Astrocyte of the cerebellum (primary cell): Measurements from ENCODE around the gene LIN28A.

Experiments
- DNase-seq: peaks from one replicate; pipeline ENCODE4 v3.0.0-alpha.2; 2011; ENCODE audit warnings: low read depth
- H3K4me3 ChIP-seq: 2 replicates; pipeline ENCODE4 v1.5.1; 2011; ENCODE audit warnings: mild to moderate bottlenecking, low read depth, low read length, moderate library complexity
- CTCF ChIP-seq: IDR thresholded peaks from 2 replicates; pipeline ENCODE4 v1.5.1; 2012; ENCODE audit warnings: low read length, low read depth, moderate library complexity, mild to moderate bottlenecking; ENCODE audit errors: missing control alignments
- in situ Hi-C: cut with HindIII; loops from 2 replicates; pipeline ENCODE4 v1.10.0; 2017; ENCODE audit warnings: low sequenced_read_pairs

LIN28A gene

GRCh38 chr1:26476958-26477357 lies 66.3 kb downstream of the LIN28A start:
- in situ Hi-C loops = no loop called here
- DNase-seq = no peak
- TF ChIP-seq CTCF = no peak
- no peak overlapping the region for H3K4me3 ChIP-seq

GRCh38 chr1:26477446-26478152 lies 67.0 kb downstream of the LIN28A start:
- in situ Hi-C loops = no loop called here
- no peak for TF ChIP-seq CTCF
- H3K4me3 ChIP-seq = no peak overlapping the region
- DNase-seq = no peak

- H3K4me3 ChIP-seq = no peak overlapping the region
- no peak for TF ChIP-seq CTCF
- no peak for DNase-seq
- in situ Hi-C loops = no loop called here
Observed at GRCh38 chr1:26478159-26478558, 67.5 kb downstream of the LIN28A start.

GRCh38 chr1:26478988-26479387 lies 68.4 kb downstream of the LIN28A start:
- H3K4me3 ChIP-seq = no peak overlapping the region
- no peak for TF ChIP-seq CTCF
- in situ Hi-C loops = no loop called here
- no peak for DNase-seq
